SK-N-SH (cell line): ENCODE results near the gene PLOD3.
A peak's percentile ranks its signal among the peaks of the same experiment; 100 is the strongest.

Experiments used
- FOXJ3 ChIP-seq: sonication (generic); formaldehyde crosslinking; IDR thresholded peaks from 2 replicates; pipeline ENCODE4 v1.5.1; 2020; ENCODE audit warnings: mild to moderate bottlenecking, missing genetic modification reagents
- NFIC ChIP-seq: IDR thresholded peaks from 2 replicates; pipeline ENCODE4 v1.4.0; 2012; ENCODE audit warnings: borderline replicate concordance
- RCOR1 ChIP-seq: fragments of 150-350 bp; IDR thresholded peaks from 2 replicates; pipeline ENCODE4 v1.6.1; 2017; ENCODE audit warnings: antibody characterized with exemption, low read length
- TF ChIP-seq, protein P1 (sequence below): fragments of 200-600 bp; sonication (generic); IDR thresholded peaks from 2 replicates; pipeline ENCODE4 v1.6.1; 2017; ENCODE audit warnings: antibody characterized with exemption, mild to moderate bottlenecking, moderate library complexity

DNA sequence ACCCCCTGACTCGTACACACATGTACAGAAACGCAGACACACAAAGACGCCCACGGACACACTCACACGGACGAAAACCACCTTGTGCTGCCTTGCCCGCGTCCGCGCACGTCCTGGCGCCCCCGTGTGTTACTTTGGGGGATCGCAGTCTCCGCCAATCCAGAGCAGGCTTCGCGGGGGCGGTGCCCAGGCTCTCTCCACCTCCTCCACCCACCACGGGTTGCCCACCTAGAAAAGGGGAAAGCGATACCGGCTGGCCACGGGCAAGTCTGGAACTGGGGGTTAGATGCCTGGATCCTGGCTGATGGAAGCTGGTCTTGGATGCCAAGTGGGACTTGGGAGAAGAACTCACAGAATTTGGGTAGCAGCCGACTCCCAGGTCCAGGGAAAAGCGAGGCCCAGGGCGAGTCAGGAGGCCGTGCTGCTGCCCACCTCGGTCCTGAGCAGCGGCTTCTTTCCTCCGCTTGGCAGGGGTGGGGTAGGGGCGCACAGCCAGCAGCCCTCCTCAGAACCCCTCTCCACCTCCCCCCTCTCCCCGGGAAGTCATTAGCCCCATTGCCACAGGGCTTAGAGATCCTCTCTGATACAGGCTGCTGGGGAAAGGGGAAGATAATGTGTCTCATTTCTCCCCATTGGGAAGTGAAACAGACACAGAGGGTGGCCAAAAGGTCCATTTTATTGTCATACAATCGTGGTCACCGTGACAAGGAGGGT is 47.4 kb downstream of the PLOD3 start:
- TF ChIP-seq, protein P1, sequence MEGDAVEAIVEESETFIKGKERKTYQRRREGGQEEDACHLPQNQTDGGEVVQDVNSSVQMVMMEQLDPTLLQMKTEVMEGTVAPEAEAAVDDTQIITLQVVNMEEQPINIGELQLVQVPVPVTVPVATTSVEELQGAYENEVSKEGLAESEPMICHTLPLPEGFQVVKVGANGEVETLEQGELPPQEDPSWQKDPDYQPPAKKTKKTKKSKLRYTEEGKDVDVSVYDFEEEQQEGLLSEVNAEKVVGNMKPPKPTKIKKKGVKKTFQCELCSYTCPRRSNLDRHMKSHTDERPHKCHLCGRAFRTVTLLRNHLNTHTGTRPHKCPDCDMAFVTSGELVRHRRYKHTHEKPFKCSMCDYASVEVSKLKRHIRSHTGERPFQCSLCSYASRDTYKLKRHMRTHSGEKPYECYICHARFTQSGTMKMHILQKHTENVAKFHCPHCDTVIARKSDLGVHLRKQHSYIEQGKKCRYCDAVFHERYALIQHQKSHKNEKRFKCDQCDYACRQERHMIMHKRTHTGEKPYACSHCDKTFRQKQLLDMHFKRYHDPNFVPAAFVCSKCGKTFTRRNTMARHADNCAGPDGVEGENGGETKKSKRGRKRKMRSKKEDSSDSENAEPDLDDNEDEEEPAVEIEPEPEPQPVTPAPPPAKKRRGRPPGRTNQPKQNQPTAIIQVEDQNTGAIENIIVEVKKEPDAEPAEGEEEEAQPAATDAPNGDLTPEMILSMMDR, result peak; percentile 99
- TF ChIP-seq FOXJ3, result no peak
- no peak for TF ChIP-seq RCOR1
- no peak for TF ChIP-seq NFIC
